T-helper 2 cell treated with Interferon-gamma antibody and Interleukin-4, amounts not matched to agents 100 ng/mL and 5 ng/mL, for 36 hours (primary cell): Measurements from ENCODE around the gene NOM1. TPM values are rescaled to one million over a fixed set of nuclear protein-coding genes. Genes with fewer than 3 reads are reported as not detected.
"Not testable (repeated sequence)": the region's sequence is repeated elsewhere in the genome, so short reads cannot be mapped to it uniquely, and the experiment has no call there.

Experiments used
- intact Hi-C: fragments of 100-400 bp; cut with micrococcal nuclease; formaldehyde crosslinking; loops from one replicate; pipeline ENCODE4 v1.15.1; 2023
- total RNA-seq: library from RNA; stranded (reverse); gene quantifications from 2 replicates; pipeline ENCODE4 v1.2.3, GENCODE V29; 2022

The NOM1 gene, protein sequence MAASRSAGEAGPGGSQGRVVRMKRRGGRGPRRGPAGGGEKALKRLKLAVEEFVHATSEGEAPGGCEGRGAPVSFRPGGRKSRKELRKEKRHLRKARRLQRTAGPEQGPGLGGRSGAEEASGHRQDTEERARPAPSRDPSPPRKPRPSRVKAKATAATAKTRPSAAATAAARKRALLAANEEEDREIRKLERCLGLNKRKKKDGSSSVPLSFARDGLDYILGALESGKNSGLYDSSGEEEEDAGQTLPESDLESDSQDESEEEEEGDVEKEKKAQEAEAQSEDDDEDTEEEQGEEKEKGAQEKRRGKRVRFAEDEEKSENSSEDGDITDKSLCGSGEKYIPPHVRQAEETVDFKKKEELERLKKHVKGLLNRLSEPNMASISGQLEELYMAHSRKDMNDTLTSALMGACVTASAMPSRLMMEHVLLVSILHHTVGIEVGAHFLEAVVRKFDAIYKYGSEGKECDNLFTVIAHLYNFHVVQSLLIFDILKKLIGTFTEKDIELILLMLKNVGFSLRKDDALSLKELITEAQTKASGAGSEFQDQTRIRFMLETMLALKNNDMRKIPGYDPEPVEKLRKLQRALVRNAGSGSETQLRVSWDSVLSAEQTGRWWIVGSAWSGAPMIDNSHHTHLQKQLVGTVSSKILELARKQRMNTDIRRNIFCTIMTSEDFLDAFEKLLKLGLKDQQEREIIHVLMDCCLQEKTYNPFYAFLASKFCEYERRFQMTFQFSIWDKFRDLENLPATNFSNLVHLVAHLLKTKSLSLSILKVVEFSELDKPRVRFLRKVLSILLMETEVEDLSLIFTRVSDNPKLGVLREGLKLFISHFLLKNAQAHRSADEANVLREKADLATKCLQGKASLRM
- 32.8 and 34.5 TPM in 2 replicates for total RNA-seq

- intact Hi-C loops, result loop anchor here (1.0 to 2.0 kb wide), 3 partner anchors 27 to 189 kb away; partner anchors contain the start of genes LMBR1 and UBE3C
Measured at GRCh38 chr7:156949541-156950380, at the start of gene NOM1. NOM1 (plus strand) TSS chr7:156949712; CDS start chr7:156949738, 26 bp downstream.

DNA sequence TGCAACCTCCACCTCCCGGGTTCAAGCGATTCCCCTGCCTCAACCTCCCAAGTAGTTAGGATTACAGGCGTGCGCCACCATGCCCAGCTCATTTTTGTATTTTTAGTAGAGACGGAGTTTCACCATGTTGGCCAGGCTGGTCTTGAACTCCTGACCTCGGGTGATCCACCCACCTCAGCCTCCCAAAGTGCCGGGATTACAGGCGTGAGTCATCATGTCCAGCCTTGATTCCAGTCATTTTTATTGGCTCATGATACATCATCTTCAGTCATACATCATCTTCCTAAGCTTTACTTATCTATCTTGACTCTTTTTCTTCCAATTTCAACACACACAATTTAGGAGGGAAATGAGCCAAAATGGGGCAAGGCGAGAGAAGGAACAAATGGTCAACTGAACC lies 49.4 kb upstream of the NOM1 start:
- intact Hi-C loops, result not testable (repeated sequence)

DNA sequence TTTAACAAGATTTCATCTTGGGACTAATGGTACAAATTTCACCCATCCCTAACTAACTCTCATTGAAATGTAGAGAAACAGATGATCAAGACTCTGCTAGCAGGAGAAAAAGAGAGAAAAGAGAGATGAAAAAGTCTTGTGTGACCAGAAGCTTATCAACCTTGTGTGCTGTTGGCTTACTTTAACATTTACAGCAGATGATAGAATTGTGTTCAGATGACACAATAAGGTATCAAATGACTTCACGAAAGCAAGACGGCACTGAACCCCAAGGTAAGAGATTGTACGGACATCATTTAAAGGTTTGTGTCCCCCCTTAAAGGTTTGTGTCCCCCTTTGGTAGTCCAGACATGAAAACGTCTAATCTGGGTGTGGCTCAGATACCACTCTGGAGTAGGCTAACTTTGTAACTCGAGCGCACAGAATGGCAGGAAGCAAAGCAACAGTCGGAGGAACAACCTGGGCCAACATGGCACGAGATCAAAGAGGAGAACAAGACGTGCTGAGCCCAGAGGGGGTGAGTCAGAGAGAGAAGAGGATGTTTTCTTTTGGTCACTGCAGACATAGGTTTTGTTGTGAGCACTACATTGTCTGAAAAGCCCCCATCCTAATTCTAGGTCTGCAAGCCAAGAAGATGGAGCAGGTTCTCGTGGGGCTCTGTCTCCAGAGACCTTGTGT lies 46.1 kb upstream of the NOM1 start:
- intact Hi-C loops, result no loop called here

- intact Hi-C loops, result no loop called here
Measured at GRCh38 chr7:156906200-156906649, 43.3 kb upstream of the NOM1 start.

GRCh38 chr7:156907656-156908055 lies 41.9 kb upstream of the NOM1 start:
- intact Hi-C loops, result no loop called here

DNA sequence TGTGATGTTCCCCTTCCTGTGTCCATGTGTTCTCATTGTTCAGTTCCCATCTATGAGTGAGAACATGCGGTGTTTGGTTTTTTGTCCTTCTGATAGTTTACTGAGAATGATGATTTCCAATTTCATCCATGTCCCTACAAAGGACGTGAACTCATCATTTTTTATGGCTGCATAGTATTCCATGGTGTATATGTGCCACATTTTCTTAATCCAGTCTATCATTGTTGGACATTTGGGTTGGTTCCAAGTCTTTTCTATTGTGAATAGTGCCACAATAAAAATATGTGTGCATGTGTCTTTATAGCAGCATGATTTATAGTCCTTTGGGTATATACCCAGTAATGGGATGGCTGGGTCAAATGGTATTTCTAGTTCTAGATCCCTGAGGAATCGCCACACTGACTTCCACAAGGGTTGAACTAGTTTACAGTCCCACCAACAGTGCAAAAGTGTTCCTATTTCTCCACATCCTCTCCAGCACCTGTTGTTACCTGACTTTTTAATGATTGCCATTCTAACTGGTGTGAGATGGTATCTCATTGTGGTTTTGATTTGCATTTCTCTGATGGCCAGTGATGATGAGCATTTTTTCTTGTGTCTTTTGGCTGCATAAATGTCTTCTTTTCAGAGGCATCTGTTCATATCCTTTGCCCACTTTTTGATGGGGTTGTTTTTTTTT lies 39.8 kb upstream of the NOM1 start:
- intact Hi-C loops, result loop anchor here (1.0 kb wide), 1 partner anchor 14 kb away; no protein-coding TSS in a partner anchor

DNA sequence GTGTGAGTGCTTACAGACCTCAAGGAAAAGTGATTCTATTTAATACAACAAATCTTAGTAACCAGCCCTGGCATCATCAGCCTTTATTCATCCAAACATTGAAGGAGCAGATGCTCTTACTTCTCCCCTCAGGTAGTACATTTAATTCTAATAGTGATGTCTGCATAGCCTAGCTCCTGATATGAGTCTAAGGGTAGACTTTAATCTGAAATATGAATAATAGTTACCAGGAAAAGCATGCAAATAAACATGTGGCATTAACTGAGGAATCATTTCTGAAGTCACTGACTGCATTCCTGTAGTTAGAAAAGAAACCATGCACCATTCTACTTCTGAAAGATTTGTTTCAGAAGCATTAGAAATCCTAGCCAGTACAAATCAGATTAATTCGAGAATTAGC lies 30.9 kb upstream of the NOM1 start:
- intact Hi-C loops, result no loop called here

- intact Hi-C loops, result no loop called here
Measured at GRCh38 chr7:156919132-156919713, 30.3 kb upstream of the NOM1 start.

DNA sequence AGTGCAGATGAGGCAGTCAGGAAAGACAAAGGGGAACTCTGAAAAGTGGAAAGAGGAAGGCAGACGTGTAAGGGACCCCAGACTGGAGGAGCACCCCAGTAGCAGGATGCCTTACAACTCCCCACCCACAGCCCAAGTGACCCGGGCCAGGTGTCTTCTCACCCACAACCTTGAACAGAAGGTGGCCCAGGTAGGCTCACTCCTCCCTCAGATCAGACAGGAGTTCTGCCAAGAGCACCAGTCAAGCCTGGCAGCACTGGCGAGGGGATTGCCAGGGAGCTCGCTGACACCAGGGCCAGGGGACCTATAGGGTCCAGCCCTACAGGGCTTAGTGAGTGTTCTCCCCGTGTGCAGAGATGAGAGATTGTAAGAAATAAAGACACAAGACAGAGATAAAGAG lies 29.4 kb upstream of the NOM1 start:
- intact Hi-C loops, result no loop called here

GRCh38 chr7:156920487-156921373 lies 28.8 kb upstream of the NOM1 start:
- intact Hi-C loops, result not testable (repeated sequence)

GRCh38 chr7:156922304-156922703 lies 27.2 kb upstream of the NOM1 start:
- intact Hi-C loops, result loop anchor here (2.0 kb wide), 1 partner anchor 28 kb away; no protein-coding TSS in a partner anchor

DNA sequence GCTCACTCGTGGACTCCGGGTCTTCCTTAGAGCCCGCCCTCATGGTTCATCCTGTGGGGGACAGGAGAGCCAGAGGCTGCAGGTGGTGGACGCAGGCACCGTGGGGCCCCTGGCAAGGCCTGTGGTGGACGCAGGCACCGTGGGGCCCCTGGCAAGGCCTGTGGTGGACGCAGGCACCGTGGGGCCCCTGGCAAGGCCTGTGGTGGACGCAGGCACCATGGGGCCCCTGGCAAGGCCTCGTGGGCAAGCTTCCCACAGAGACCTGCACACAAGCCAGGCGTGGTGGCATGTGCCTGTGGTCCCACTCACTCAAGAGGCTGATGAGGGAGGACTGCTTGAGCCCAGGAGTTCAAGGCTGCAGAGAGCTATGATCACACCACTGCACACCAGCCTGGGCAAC lies 23.7 kb upstream of the NOM1 start:
- intact Hi-C loops, result not testable (repeated sequence)

DNA sequence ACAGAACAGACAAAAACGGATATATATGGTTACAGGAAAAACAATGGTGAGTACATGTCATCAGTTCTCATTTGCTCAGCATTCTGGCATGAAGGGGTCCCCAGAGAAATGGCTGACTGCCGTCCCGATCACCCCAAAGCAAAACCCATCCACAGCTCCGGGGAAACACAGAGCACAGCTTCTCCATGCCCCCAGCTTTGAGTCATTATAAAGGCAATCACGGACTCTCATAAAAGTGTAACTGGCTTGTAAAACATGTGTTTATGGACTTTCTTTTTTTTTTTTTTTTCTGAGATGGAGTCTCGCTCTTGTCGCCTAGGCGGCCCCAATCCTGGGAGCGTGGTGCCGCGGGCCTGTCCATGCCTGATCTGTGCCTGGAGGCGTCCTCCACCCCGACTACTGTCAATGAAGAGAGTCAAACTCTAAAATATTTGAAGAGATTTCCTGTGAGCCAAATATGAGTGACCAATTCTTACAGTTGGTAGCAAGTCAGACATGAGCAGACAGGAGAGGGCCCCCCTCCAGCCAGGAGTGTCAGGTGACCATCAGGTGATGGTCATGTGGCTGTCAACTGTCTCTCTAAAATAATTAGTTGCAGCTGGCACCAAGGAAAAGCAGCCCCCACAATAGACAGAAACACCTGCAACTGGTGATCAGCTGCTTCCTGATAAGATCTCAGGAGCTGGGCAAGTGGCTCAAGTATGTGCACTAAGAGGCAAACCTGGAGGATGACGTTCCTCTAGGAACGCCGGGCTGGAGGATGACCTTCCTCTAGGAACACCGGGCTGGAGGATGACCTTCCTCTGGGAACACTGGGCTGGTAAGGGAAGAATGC lies 21.7 kb upstream of the NOM1 start:
- intact Hi-C loops, result no loop called here

DNA sequence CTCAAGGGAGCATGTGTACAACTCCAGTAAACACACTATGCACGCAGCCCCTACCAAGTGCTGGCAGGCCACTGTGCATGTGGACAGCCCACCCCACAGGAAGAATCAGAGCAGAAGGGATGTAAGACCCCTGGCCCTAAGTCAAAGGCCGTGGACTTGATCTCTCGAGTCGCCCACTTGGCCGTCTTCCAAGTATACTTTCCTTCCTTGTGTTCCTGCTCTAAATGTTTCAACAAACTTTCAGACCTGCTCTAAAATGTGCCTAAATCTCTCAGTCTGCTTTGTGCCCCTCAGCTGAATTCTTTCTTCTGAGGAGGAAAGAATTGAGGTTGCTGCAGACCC lies 21.1 kb upstream of the NOM1 start:
- intact Hi-C loops, result no loop called here

DNA sequence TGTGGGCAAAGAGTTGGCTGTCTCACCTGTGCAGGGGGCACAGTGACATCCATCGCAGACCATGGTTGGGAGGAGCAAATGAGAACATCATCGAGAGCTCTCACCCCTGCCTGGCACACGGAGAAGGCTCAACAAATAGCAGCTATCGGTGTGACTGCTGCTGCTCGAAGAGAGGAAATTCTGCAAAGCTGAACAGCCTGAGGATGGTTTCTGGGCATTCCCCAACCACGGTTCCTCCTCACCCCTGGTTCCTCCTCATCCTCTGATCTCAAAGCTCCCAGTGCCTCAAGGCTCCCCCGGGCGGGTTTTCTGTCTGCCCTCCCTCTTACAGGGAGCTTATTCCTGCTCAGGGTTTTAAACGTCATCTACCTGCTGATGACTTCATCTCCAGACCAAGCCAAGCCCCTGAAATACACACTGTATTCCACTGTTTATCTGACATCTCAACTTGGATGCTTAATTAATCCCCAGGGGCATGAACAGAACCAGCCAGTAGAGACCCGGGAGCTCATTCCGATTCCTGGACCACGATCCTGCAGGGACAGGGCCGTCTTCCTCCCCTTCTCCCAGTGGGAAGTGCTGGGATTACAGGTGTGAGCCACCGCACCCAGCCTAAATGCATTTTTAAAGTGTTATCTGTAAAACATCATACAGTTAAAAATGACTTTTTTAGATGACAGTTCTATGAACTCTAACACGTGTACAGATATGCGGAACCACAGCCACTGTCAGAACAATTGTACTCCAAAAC lies 19.5 kb upstream of the NOM1 start:
- intact Hi-C loops, result no loop called here

DNA sequence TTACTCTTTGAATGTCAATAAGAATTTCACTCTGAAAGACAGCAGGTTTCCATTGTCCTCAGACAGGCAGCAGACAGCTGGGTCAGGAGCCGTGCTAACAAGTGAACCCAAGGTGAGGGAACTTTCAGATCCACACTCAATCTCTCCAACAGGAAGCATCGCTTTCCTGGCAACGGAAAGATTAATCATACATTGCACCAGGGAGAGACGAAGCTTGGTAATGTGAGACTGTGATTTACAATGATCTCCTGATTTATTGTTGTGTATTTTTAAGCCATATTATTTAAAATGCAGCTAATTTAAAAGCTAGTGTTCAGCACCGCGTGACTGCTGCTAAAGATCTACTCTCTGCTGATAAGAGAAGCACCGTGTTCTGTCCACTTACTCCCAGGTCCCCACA lies 17.5 kb upstream of the NOM1 start:
- intact Hi-C loops, result no loop called here

- intact Hi-C loops, result no loop called here
Measured at GRCh38 chr7:156935250-156935649, 14.3 kb upstream of the NOM1 start.
